Thyroid gland (tissue), 4 donors: ENCODE results near the gene SLCO4A1.

Experiments
- POLR2A ChIP-seq, 2 donors: fragments of 450-650 bp; IDR thresholded peaks; one replicate each; pipeline ENCODE4 v1.6.1; 2017; ENCODE audit warnings: antibody characterized with exemption in 2 of 2, mild to moderate bottlenecking in 2 of 2, moderate library complexity in 1 of 2
- TF ChIP-seq, protein P1 (sequence below), 6 experiments: fragments of 200-600 bp in 3 of 6; fragments of 450-650 bp in 3 of 6; sonication (generic) in 3 of 6; IDR thresholded peaks; one replicate each; pipeline ENCODE4 v1.5.1; 2016 to 2019; ENCODE audit warnings: antibody characterized with exemption in 6 of 6, mild to moderate bottlenecking in 2 of 6, inconsistent platforms in 1 of 6, moderate library complexity in 1 of 6

DNA sequence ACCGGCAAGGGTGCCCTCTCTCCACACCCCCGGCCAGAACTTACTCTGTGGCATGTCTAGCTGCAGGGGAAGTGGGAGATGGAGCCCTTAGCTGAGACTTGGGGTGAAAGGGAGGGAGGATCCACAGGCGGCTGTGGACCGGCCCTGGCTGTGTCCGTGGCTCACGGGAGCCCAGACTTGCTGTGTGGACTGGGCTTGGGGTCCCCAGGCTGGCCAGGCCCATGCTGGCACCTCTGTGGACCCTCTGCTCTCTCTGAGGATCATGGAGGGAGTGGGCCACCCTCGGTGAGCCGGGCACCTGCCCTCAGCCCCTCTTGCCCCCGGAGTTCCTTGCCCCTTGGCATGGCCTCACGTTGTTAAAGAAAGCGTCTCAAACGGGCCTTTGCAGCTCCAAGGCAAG, 57.4 kb downstream of the SLCO4A1 start:
- no peak for TF ChIP-seq POLR2A (IDR thresholded peaks at IDR 0.05)
- TF ChIP-seq, protein P1, sequence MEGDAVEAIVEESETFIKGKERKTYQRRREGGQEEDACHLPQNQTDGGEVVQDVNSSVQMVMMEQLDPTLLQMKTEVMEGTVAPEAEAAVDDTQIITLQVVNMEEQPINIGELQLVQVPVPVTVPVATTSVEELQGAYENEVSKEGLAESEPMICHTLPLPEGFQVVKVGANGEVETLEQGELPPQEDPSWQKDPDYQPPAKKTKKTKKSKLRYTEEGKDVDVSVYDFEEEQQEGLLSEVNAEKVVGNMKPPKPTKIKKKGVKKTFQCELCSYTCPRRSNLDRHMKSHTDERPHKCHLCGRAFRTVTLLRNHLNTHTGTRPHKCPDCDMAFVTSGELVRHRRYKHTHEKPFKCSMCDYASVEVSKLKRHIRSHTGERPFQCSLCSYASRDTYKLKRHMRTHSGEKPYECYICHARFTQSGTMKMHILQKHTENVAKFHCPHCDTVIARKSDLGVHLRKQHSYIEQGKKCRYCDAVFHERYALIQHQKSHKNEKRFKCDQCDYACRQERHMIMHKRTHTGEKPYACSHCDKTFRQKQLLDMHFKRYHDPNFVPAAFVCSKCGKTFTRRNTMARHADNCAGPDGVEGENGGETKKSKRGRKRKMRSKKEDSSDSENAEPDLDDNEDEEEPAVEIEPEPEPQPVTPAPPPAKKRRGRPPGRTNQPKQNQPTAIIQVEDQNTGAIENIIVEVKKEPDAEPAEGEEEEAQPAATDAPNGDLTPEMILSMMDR (IDR thresholded peaks at IDR 0.05): no peak
